ENCODE results near the gene ZNF469.

The ZNF469 gene

DNA sequence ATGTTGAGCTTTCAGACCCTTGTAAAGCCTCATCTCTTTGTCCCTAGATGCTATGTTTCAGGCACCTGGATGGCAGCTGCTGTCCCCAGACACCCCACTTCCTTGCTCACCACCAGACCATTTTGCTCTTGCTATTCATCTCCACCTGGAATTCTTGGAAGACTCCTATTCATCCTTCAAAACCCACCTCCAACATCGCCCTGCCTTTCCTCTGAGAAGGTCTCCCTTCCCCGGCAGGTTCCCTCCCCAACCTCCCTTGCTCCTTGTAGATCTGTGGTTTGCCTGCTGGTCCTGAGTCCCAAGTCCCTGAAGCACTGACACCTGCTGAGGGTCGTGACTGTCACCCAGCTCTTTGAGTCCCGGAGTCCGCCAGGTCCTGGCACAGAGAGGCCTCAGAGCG lies 9.9 kb downstream of the ZNF469 start:
- no peaks in the 10 kb centered on the region for H3K36me3 ChIP-seq (ENCODE audit: control insufficient read depth in 2 of 2, insufficient read depth in 2 of 2, low read length in 2 of 2)
- H3K27me3 ChIP-seq (ENCODE audit: control insufficient read depth in 2 of 2, insufficient read depth in 2 of 2, low read length in 2 of 2): peaks cover 0 to 7% of the 10 kb centered on the region in 2 donors
- H3K9me3 ChIP-seq (ENCODE audit: control insufficient read depth in 2 of 2, low read length in 2 of 2): no peaks in the 10 kb centered on the region
- no peak overlapping the region for H3K9ac ChIP-seq (ENCODE audit: low read depth in 1 of 2, low read length in 2 of 2)
- H3K27ac ChIP-seq (ENCODE audit: low read depth in 2 of 2, low read length in 2 of 2): no peak overlapping the region
- no peak overlapping the region for H3K4me3 ChIP-seq (ENCODE audit: low read length in 2 of 2)
- H3K4me1 ChIP-seq (ENCODE audit: control insufficient read depth in 2 of 2, insufficient read depth in 2 of 2, low read length in 2 of 2): peaks cover 5 to 8% of the 10 kb centered on the region in 2 donors

DNA sequence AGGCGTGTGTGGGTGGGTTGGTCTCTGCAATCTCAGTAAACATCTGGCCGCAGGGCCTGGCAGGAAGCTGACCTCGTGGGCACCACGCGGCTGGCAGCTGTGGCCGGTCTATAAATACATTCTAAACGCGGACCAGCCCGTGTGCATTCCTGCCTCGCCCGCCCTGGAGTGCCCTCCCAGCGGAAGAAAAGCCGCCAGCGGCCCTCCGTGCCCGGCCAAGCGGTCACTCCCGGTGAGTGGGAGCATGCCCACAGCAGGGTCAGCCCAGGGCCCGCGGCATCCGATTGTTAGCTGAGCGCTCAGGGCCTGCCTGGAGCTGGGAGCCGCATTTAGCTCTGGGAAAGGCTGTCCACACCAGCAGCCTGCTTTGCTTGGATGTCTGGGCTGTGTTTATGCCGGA lies 10.3 kb downstream of the ZNF469 start:
- H3K27me3 ChIP-seq (ENCODE audit: control insufficient read depth in 2 of 2, insufficient read depth in 2 of 2, low read length in 2 of 2): peaks cover 0 to 7% of the 10 kb centered on the region in 2 donors
- H3K36me3 ChIP-seq (ENCODE audit: control insufficient read depth in 2 of 2, insufficient read depth in 2 of 2, low read length in 2 of 2): no peaks in the 10 kb centered on the region
- peaks cover 2 to 4% of the 10 kb centered on the region in 2 donors for H3K4me1 ChIP-seq (ENCODE audit: control insufficient read depth in 2 of 2, insufficient read depth in 2 of 2, low read length in 2 of 2)
- no peak overlapping the region for H3K27ac ChIP-seq (ENCODE audit: low read depth in 2 of 2, low read length in 2 of 2)
- H3K4me3 ChIP-seq (ENCODE audit: low read length in 2 of 2): no peak overlapping the region
- no peaks in the 10 kb centered on the region for H3K9me3 ChIP-seq (ENCODE audit: control insufficient read depth in 2 of 2, low read length in 2 of 2)
- no peak overlapping the region for H3K9ac ChIP-seq (ENCODE audit: low read depth in 1 of 2, low read length in 2 of 2)

DNA sequence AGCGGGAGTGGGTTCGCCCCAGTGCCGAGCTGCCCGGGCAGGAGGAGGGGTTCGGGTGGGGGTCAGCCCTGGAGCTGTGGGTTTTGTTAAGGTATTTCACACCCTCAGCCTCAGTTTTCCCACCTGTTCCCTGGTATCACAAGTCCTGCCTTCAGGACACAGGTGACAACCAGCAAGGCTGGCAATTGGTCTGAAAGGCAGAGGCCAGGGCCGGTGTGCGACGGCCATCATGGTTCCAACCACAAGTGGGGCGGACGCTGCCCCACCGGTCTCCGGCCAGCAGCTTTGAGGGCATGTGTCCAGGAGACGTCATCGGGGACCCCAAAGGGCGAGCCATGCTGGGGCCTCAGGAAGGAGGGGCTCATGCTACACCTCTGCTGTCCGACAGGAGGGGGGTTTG lies 10.8 kb downstream of the ZNF469 start:
- peaks cover 0 to 1% of the 10 kb centered on the region in 2 donors for H3K4me1 ChIP-seq (ENCODE audit: control insufficient read depth in 2 of 2, insufficient read depth in 2 of 2, low read length in 2 of 2)
- no peak overlapping the region for H3K9ac ChIP-seq (ENCODE audit: low read depth in 1 of 2, low read length in 2 of 2)
- no peak overlapping the region for H3K4me3 ChIP-seq (ENCODE audit: low read length in 2 of 2)
- H3K27ac ChIP-seq (ENCODE audit: low read depth in 2 of 2, low read length in 2 of 2): no peak overlapping the region
- H3K36me3 ChIP-seq (ENCODE audit: control insufficient read depth in 2 of 2, insufficient read depth in 2 of 2, low read length in 2 of 2): no peaks in the 10 kb centered on the region
- H3K27me3 ChIP-seq (ENCODE audit: control insufficient read depth in 2 of 2, insufficient read depth in 2 of 2, low read length in 2 of 2): peaks cover 0 to 7% of the 10 kb centered on the region in 2 donors
- no peaks in the 10 kb centered on the region for H3K9me3 ChIP-seq (ENCODE audit: control insufficient read depth in 2 of 2, low read length in 2 of 2)

DNA sequence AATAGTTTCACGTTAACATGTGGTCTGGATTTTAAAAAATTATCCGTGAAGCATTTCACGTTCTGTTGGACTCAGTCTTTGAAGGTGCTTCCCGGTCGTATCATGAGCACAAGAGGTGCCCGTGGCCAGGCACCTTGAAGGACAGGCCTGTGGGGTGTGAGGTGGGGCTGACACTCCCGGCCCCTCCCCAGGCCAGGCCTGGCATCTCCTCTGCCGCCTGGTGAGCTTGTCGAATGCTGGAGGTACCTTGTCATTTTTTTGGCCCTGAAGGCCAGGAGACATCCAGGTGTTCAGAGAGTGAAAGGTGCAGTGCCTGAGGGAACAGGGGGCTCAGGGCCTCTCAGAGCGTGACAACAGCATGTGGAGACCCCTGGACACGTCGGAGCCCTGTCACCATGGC lies 11.7 kb downstream of the ZNF469 start:
- Histone ChIP-seq H3K4me3 (ENCODE audit: low read length in 2 of 2) (no peak overlapping the region), H3K27ac (ENCODE audit: low read depth in 2 of 2, low read length in 2 of 2) (no peak overlapping the region), H3K9ac (ENCODE audit: low read depth in 1 of 2, low read length in 2 of 2) (no peak overlapping the region), H3K4me1 (ENCODE audit: control insufficient read depth in 2 of 2, insufficient read depth in 2 of 2, low read length in 2 of 2) (no peaks in the 10 kb centered on the region), H3K27me3 (ENCODE audit: control insufficient read depth in 2 of 2, insufficient read depth in 2 of 2, low read length in 2 of 2) (peaks cover 0 to 7% of the 10 kb centered on the region in 2 donors), H3K36me3 (ENCODE audit: control insufficient read depth in 2 of 2, insufficient read depth in 2 of 2, low read length in 2 of 2) (no peaks in the 10 kb centered on the region), H3K9me3 (ENCODE audit: control insufficient read depth in 2 of 2, low read length in 2 of 2) (no peaks in the 10 kb centered on the region)

DNA sequence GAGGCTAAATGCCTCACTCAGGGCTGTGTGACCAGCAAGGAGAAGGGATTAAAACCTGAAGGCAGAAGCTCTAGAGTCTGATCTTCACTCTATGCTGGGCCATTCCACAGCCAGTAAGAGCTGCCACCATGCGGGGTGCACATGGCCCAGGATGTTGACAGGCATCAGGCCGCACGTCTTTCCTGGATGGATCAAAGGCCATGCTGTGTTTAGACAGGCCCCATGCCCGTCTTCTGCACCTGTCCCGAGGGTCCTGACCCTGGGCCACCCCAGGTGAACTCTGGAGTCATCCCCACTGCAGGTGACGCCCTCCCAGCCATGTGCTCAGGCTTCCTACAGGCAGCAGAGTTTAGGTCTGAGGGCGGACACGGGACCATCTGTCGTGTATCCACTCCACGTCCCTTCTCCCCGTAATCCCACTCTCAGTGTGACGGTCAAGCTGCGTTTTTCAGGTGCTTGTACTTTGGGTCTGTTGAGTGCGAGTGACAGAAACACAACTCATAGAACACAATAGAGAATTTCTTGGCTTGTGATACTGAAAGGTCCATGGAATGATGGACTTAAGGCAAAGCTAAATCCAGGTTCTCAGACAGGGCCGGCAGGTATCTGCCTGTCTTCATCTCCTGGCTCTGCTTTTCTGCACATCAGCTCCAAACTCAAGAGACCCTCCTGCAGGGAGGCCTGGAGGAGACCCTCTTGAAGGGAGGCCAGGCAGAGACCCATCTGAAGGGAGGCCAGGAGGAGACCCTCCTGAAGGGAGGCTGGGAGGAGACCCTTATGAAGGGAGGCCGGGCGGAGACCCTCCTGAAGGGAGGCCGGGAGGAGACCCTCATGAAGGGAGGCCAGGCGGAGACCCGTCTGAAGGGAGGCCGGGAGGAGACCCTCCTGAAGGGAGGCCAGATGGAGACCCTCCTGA lies 13.2 kb downstream of the ZNF469 start:
- Histone ChIP-seq H3K9me3 (ENCODE audit: control insufficient read depth in 2 of 2, low read length in 2 of 2) (no peaks in the 10 kb centered on the region), H3K4me3 (ENCODE audit: low read length in 2 of 2) (no peak overlapping the region), H3K36me3 (ENCODE audit: control insufficient read depth in 2 of 2, insufficient read depth in 2 of 2, low read length in 2 of 2) (no peaks in the 10 kb centered on the region), H3K4me1 (ENCODE audit: control insufficient read depth in 2 of 2, insufficient read depth in 2 of 2, low read length in 2 of 2) (no peaks in the 10 kb centered on the region), H3K27me3 (ENCODE audit: control insufficient read depth in 2 of 2, insufficient read depth in 2 of 2, low read length in 2 of 2) (peaks cover 0 to 7% of the 10 kb centered on the region in 2 donors), H3K27ac (ENCODE audit: low read depth in 2 of 2, low read length in 2 of 2) (no peak overlapping the region), H3K9ac (ENCODE audit: low read depth in 1 of 2, low read length in 2 of 2) (no peak overlapping the region)

DNA sequence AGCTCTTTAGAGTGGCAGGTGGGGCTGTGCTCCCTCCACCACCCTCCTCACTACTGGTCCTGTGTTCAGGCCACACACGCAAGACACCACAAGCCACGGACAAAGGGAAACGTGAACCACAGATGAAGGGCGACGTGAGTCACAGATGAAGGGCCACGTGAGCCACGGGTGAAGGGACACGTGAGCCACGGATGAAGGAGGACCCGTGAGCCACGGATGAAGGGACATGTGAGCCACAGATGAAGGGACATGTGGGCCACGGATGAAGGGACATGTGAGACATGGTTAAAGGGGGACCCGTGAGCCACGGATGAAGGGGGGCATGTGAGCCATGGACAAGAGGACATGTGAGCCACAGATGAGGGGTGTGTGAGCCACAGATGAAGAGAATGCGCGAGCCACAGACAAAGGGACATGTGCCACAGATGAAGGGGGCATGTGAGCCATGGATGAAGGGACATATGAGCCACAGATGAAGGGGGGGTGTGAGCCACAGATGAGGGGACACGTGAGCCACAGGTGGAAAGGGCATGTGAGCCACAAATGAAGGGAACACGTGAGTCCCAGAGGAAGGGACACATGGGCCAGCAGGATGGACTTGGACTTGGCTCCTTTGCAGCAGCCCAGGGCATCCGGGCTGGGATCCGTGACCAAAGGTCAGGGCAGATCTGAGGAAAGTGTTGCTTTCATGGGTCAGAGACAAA lies 15.6 kb downstream of the ZNF469 start:
- Histone ChIP-seq H3K9ac (ENCODE audit: low read depth in 1 of 2, low read length in 2 of 2) (no peak overlapping the region), H3K27ac (ENCODE audit: low read depth in 2 of 2, low read length in 2 of 2) (no peak overlapping the region), H3K4me1 (ENCODE audit: control insufficient read depth in 2 of 2, insufficient read depth in 2 of 2, low read length in 2 of 2) (no peaks in the 10 kb centered on the region), H3K27me3 (ENCODE audit: control insufficient read depth in 2 of 2, insufficient read depth in 2 of 2, low read length in 2 of 2) (peaks cover 0 to 2% of the 10 kb centered on the region in 2 donors), H3K4me3 (ENCODE audit: low read length in 2 of 2) (no peak overlapping the region), H3K36me3 (ENCODE audit: control insufficient read depth in 2 of 2, insufficient read depth in 2 of 2, low read length in 2 of 2) (no peaks in the 10 kb centered on the region), H3K9me3 (ENCODE audit: control insufficient read depth in 2 of 2, low read length in 2 of 2) (no peaks in the 10 kb centered on the region)

DNA sequence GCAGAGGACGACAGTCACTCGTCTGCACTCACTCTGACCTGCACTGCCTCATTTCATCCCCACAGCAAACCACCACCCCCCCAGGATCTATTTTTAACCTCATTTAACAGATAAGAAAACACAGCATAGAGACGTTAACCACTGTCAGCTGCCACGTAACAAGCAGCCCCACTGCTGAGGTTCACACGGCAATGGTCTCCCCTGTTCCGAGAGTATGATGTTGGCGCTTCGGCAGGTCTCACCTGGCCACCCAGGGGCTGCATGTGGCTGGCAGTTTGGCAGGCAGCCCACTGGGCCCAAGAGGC lies 16.1 kb downstream of the ZNF469 start:
- Histone ChIP-seq H3K27ac (ENCODE audit: low read depth in 2 of 2, low read length in 2 of 2) (no peak overlapping the region), H3K9ac (ENCODE audit: low read depth in 1 of 2, low read length in 2 of 2) (no peak overlapping the region), H3K9me3 (ENCODE audit: control insufficient read depth in 2 of 2, low read length in 2 of 2) (no peaks in the 10 kb centered on the region), H3K27me3 (ENCODE audit: control insufficient read depth in 2 of 2, insufficient read depth in 2 of 2, low read length in 2 of 2) (no peaks in the 10 kb centered on the region), H3K36me3 (ENCODE audit: control insufficient read depth in 2 of 2, insufficient read depth in 2 of 2, low read length in 2 of 2) (no peaks in the 10 kb centered on the region), H3K4me1 (ENCODE audit: control insufficient read depth in 2 of 2, insufficient read depth in 2 of 2, low read length in 2 of 2) (no peaks in the 10 kb centered on the region), H3K4me3 (ENCODE audit: low read length in 2 of 2) (no peak overlapping the region)

DNA sequence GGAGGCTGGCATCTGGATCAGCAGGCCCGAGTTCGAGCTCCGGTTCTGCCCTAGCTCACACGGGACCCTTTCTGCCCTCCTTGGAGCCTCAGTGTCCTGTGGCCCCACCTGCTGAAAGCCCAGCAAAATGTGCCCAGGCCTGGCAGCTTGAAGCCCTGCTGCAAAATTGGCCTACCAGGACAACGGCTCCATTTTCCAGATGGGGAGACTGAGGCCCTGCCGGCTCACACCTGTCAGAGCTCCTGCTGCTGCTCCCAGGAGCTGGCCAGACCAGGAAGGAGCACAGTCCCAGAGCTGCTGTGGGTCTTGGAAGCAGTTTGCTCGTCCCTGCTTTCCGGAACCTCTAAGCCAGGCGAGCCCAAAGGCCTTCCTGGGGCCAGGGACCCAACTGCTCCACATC lies 17.4 kb downstream of the ZNF469 start:
- H3K4me1 ChIP-seq (ENCODE audit: control insufficient read depth in 2 of 2, insufficient read depth in 2 of 2, low read length in 2 of 2): no peaks in the 10 kb centered on the region
- no peak overlapping the region for H3K27ac ChIP-seq (ENCODE audit: low read depth in 2 of 2, low read length in 2 of 2)
- no peaks in the 10 kb centered on the region for H3K9me3 ChIP-seq (ENCODE audit: control insufficient read depth in 2 of 2, low read length in 2 of 2)
- no peak overlapping the region for H3K9ac ChIP-seq (ENCODE audit: low read depth in 1 of 2, low read length in 2 of 2)
- no peak overlapping the region for H3K4me3 ChIP-seq (ENCODE audit: low read length in 2 of 2)
- no peaks in the 10 kb centered on the region for H3K36me3 ChIP-seq (ENCODE audit: control insufficient read depth in 2 of 2, insufficient read depth in 2 of 2, low read length in 2 of 2)
- peaks cover 0 to 7% of the 10 kb centered on the region in 2 donors for H3K27me3 ChIP-seq (ENCODE audit: control insufficient read depth in 2 of 2, insufficient read depth in 2 of 2, low read length in 2 of 2)

DNA sequence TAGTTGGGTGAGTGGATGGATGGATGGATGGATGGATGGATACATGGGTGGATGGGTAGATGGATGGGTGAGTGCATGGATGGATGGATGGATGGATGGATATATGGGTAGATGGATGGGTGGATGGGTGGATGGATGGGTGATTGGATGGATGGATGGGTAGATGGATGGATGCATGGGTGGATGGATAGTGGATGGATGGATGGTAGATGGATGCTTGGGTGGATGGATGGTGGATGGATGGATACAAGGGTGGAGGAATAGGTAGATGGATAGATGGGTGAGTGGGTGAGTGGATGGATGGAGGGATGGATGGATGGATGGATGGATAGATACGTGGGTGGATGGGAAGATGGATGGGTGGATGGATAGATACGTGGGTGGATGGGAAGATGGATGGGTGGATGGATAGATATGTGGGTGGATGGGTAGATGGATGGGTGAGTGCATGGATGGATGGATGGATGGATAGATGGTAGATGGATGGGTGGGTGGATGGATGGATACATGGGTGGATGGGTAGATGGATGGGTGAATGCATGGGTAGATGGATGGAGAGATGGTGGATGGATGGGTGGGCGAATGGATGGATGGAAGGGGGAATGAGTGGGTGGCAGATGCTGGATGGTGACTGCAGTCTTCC lies 19.0 kb downstream of the ZNF469 start:
- no peaks in the 10 kb centered on the region for H3K9me3 ChIP-seq (ENCODE audit: control insufficient read depth in 2 of 2, low read length in 2 of 2)
- H3K4me1 ChIP-seq (ENCODE audit: control insufficient read depth in 2 of 2, insufficient read depth in 2 of 2, low read length in 2 of 2): no peaks in the 10 kb centered on the region
- no peak overlapping the region for H3K4me3 ChIP-seq (ENCODE audit: low read length in 2 of 2)
- H3K36me3 ChIP-seq (ENCODE audit: control insufficient read depth in 2 of 2, insufficient read depth in 2 of 2, low read length in 2 of 2): no peaks in the 10 kb centered on the region
- peaks cover 3 to 7% of the 10 kb centered on the region in 2 donors for H3K27me3 ChIP-seq (ENCODE audit: control insufficient read depth in 2 of 2, insufficient read depth in 2 of 2, low read length in 2 of 2)
- H3K27ac ChIP-seq (ENCODE audit: low read depth in 2 of 2, low read length in 2 of 2): no peak overlapping the region
- no peak overlapping the region for H3K9ac ChIP-seq (ENCODE audit: low read depth in 1 of 2, low read length in 2 of 2)
